LoVo (cell line): ENCODE data around the gene GDF2.

ENCODE experiments used
- DNase-seq: peaks from one replicate; pipeline ENCODE4 v3.0.0-alpha.2; 2016; ENCODE audit warnings: low spot score

GDF2 gene

DNA sequence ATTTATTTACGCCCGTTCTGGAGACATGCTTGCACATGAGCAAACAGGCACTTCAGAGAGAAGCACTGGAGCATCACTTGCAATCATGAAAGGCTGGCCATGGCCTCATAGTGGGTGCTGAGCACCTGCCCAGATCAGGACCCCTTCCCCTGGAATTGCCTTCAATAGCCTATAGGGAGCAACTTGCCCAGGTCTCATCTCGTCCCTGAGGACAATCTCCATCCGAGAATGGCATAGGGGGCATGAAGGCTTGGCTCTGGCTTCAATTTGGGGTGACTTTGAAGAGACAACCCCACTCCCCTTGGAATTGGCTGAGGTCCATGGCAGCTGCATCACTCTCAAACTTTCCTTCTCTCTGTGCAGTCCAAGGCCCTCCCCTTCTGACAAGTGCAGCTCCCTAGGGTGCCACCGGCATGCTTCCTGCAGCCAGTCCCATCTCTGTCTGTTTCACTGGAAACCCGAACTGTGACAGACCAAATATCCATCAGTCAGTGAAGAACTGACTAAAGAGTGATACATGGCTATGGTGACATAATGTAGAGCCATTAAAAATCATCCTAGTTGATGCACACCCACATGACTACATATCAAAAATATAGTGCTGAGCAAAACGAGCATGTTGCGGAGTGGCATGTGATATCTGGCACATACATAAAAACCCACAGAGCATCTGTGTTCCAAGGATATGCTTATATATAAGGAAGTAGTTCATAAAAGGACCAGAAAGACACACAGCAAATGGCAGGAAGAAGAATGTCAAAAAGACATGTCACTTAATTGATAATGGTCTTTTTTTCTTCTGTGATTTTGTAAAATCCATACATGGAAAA is 12.4 kb downstream of the GDF2 start:
- no peak for DNase-seq

DNA sequence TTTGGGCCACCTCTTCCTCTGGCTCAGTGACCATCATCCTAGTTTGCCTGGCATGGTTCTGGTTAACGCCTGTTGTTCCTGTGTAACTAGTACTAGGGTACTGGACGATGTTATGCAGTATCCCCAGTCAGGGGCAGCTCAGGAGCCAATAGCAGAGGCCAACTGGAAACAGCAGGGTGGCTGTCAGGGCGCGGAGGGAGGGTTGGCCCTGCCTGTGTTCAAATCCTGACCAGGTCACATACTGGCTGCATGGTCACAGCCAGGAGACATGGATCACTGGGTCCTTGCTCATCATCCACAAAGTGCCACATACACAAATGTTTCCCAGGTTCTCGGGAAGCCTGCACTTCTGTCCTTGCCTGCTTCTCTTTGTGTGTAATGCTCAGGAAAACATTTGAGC is 13.7 kb downstream of the GDF2 start:
- DNase-seq = no peak

DNA sequence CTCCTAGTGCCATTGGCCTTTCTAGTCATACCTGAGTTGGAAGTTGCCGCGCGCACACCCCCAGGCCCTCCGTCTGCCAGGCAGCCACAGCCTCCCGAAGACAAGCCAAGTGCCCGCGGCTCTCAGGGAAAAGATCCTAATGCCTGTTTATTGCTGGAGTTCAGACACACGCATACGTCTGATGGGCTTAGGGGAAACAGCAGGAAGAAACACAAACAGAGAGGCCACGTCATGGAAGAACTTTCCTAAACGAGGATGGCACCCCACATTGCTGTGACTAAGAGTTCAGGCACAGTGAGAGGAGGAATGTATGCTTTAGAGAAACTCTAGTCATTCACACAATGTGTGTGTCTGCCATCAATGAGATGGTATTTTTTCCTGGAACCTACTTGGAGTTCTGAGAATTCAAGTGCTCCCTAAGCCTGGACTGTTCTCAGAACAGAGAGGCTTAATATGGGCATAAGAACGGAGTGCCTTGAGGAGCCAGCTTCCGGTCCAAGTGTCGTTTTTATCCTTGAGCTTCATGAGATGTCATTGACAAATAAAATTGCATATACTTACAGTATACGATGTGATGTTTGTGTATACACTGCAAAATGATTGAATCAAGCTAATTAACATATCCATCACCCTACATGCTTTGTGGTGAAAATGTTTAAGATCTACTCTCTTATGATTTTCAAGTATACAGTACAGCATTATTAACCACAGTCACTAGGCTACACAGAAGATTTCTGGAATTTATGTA is 14.3 kb downstream of the GDF2 start:
- DNase-seq = no peak

DNA sequence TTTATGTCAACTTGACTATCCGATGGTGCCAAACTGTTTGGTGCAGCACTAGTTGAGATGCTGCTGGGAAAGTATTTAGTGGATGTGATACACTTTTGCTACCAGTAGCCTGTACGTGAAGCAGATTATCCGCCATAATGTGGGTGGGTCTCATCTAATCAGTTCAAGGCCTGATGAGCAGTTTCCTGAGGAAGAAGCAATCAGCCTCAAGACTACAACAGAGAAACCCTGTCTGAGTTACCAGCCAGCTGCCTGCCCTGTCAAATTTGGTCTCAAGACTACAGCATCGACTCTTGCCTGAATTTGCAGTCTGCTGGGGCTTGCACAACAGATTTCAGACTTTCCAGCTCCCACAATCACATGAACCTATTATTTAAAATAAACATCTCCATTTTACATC is 15.1 kb downstream of the GDF2 start:
- DNase-seq = no peak

DNA sequence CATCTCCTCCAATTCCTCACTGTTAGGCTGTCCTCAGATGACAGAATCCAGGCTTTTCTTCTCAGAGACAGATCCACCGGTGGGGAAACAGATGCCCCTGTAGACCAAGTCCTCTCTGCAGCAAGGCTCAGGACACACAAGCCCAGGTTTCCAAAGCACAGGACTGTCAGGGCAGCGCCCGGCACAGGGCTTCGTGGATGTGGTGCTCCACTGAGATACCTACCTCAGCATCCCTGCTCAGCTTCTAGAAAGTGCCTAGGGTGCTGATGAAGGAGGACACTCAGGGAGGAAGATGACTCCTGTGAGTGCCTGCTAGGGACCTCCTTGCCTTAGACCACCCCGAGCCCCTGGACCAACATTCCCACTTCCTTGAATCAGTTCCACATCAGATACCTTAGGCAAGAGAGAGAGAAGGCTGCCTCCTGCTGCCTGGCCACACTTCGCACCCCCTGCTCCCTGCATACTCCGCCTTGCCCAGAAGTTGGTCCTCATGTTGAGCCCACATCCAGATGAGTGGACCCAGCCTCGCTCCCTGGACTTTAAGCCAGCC is 17.0 kb downstream of the GDF2 start:
- DNase-seq = no peak

DNA sequence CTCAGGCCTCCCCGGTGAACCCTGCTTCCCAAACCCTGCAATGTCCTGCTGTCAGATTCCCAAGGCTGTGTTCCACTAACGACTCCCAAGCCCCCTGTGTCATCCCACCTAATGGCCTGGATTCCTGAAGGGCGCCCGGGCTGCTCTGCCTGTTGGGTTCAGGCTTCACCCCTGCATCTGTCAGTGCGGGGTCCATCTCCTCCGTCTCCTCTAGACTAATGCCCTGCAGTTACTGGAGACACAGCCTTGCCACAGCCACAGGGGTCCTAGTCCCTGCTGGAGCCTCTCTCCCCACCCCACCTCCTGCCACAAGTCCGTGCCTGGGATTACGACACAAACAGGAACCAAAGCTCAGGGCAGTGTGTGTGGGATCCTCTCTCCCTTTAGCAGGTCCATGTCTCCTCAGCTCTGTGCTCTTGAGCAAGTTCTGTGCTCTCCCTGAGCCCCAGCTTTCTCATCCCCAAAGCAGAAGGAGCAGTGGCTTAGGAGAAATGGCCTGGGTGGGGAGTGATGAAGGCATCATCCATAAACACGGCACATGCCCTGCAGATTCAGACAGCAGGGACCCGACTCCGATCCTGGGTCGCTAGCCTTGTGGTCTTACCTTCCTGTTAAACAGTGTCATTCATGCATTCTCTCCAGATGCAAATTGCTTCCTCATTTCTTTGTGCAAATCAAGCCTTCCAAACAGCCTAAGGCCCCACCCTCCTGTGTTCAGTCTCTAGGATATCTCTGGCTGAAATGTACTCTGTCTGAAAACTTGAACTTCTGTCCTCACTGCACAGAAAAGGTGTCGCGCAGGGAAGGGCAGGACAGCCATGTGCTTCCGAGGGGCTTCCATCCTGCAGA is 17.7 kb downstream of the GDF2 start:
- no peak for DNase-seq

DNA sequence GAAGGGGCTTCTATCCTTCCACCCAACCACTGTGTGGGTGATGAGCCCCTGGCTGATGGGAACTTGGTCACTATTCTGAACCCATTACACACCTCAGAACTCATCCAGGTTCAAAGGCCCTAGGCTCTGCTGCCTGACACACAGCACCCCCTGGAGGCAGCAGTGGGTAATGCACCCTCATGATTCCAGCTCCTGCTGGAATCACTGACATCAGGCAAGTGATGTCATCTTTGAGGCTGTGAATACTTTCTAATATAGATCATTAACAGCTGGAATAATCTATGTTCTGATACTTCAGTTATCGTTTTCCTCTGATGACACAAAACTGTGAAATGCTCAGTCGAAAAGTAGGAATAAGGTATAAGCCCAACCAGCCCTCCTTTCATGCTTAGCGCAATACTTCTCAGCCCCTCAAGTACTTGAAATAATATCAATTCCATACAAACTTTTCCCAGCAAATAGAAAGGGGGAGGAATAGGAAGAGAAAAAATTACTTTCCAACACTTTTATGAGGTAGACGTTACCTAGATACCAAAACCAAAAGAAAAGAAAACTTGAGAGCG is 18.4 kb downstream of the GDF2 start:
- DNase-seq = peak; percentile 26

DNA sequence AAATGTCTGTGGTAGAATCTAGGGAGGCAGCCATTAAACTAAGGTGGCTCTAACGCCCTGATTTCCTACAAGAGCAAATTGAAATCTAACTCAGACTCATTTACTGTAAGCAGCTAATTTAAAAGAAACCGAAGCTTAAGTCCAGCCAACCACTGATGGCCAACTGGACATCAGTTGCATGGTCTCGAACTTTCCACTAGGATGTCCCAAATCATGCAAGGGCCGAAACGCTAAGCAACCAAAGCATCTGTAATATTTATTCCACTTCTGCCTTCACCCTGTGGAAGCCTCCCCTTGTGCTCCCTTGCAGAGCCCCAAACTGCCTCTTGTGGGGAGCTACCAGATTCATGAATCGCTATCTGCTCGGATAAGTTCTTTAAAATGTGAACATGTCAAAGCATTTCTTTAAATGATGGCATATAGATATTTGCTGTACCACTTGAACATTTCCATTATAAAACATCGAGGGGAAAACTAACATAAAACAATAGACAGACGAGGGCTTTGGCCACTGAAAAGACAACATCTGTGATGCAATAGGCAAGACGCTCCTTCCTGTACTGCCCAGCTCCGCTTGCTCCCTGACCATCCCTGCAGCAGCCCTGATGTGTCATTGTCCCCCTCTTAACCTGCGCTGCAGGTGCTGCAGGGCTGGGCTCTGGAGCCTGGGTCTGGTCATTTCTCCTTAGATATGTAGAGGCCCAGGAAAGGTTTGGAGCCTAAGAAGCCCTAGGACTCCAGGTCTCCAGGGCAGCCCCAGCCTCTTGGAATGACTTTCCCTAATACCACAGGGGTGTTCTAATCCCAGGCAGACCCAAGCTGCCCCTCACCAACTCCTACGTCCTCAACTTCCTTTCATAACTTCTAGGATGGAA is 23.0 kb downstream of the GDF2 start:
- DNase-seq = no peak

DNA sequence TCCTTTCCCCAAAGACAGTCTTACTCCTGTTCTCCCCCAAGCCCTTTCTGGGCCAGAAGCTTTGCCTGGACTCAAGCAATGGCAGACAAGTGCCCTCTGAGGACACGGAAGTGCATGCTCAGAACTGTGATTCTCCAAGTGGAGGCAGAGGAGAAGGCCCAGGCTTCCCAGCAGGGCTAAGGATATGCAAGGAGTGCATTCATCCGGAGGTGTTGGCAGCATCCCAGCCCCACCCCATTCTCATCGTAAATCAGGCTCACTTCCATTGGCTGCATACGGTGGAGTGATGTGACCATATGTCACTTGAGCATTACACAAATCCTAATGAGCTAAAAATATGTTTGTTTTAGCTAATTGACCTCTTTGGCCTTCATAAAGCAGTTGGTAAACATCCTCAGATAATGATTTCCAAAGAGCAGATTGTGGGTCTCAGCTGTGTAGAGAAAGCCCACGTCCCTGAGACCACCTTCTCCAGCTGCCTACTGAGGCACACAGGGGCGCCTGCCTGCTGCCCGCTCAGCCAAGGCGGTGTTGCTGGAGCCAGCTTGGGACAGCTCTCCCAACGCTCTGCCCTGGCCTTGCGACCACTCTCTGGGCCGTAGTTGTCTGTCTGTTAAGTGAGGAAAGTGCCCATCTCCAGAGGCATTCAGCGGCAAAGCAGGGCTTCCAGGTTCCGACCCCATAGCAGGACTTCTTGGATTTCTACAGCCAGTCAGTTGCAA is 24.5 kb downstream of the GDF2 start:
- DNase-seq = no peak

DNA sequence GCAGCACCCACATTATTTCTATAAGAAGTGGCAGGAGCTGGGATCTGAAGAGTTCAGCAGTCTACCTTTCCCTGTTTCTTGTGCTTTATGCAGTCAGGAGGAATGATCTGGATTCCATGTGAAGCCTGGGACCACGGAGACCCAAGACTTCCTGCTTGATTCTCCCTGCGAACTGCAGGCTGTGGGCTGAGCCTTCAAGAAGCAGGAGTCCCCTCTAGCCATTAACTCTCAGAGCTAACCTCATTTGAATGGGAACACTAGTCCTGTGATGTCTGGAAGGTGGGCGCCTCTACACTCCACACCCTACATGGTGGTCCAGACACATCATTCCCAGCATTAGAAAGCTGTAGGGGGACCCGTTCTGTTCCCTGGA is 25.0 kb downstream of the GDF2 start:
- no peak for DNase-seq

DNA sequence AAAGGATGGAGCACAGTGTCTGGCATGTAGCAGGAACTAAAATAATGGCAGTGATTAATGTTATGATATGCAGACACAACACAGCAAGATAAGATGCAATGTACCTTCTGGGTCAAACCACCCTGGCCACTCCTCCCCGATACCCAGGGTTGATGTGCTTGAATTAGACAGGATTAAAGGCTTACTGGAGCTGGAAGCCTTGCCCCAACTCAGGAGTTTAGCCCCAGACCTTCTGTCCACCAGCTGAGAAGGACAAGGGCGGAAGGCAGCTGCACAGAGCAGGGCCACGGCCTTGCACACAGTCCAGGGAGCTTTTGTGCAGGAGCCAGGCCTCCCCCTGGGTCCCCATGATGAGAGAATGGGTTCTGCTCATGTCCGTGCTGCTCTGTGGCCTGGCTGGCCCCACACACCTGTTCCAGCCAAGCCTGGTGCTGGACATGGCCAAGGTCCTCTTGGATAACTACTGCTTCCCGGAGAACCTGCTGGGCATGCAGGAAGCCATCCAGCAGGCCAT is 25.9 kb downstream of the GDF2 start, which contains the start of gene RBP3:
Gene RBP3, plus strand, starts transcription at position 226 of the 514 bp plus-strand sequence. Its CDS starts 122 bp downstream, at position 348.
- DNase-seq = no peak

DNA sequence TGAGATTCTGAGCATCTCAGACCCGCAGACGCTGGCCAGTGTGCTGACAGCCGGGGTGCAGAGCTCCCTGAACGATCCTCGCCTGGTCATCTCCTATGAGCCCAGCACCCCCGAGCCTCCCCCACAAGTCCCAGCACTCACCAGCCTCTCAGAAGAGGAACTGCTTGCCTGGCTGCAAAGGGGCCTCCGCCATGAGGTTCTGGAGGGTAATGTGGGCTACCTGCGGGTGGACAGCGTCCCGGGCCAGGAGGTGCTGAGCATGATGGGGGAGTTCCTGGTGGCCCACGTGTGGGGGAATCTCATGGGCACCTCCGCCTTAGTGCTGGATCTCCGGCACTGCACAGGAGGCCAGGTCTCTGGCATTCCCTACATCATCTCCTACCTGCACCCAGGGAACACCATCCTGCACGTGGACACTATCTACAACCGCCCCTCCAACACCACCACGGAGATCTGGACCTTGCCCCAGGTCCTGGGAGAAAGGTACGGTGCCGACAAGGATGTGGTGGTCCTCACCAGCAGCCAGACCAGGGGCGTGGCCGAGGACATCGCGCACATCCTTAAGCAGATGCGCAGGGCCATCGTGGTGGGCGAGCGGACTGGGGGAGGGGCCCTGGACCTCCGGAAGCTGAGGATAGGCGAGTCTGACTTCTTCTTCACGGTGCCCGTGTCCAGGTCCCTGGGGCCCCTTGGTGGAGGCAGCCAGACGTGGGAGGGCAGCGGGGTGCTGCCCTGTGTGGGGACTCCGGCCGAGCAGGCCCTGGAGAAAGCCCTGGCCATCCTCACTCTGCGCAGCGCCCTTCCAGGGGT is 26.6 kb downstream of the GDF2 start:
- no peak for DNase-seq

DNA sequence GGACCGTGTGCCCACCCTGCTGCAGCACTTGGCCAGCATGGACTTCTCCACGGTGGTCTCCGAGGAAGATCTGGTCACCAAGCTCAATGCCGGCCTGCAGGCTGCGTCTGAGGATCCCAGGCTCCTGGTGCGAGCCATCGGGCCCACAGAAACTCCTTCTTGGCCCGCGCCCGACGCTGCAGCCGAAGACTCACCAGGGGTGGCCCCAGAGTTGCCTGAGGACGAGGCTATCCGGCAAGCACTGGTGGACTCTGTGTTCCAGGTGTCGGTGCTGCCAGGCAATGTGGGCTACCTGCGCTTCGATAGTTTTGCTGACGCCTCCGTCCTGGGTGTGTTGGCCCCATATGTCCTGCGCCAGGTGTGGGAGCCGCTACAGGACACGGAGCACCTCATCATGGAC is 27.3 kb downstream of the GDF2 start:
- DNase-seq = no peak

DNA sequence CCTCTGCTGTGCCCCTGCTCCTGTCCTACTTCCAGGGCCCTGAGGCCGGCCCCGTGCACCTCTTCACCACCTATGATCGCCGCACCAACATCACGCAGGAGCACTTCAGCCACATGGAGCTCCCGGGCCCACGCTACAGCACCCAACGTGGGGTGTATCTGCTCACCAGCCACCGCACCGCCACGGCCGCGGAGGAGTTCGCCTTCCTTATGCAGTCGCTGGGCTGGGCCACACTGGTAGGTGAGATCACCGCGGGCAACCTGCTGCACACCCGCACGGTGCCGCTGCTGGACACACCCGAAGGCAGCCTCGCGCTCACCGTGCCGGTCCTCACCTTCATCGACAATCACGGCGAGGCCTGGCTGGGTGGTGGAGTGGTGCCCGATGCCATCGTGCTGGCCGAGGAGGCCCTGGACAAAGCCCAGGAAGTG is 27.7 kb downstream of the GDF2 start:
- DNase-seq = no peak

DNA sequence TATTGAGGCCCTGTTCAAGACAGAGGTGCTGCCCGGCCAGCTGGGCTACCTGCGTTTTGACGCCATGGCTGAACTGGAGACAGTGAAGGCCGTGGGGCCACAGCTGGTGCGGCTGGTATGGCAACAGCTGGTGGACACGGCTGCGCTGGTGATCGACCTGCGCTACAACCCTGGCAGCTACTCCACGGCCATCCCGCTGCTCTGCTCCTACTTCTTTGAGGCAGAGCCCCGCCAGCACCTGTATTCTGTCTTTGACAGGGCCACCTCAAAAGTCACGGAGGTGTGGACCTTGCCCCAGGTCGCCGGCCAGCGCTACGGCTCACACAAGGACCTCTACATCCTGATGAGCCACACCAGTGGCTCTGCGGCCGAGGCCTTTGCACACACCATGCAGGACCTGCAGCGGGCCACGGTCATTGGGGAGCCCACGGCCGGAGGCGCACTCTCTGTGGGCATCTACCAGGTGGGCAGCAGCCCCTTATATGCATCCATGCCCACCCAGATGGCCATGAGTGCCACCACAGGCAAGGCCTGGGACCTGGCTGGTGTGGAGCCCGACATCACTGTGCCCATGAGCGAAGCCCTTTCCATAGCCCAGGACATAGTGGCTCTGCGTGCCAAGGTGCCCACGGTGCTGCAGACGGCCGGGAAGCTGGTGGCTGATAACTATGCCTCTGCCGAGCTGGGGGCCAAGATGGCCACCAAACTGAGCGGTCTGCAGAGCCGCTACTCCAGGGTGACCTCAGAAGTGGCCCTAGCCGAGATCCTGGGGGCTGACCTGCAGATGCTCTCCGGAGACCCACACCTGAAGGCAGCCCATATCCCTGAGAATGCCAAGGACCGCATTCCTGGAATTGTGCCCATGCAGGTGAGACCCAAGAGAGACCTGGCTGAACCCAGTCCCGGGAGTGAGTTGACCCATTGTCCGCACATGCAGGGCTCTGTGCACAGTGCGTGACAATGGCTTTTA is 28.7 kb downstream of the GDF2 start:
- no peak for DNase-seq

DNA sequence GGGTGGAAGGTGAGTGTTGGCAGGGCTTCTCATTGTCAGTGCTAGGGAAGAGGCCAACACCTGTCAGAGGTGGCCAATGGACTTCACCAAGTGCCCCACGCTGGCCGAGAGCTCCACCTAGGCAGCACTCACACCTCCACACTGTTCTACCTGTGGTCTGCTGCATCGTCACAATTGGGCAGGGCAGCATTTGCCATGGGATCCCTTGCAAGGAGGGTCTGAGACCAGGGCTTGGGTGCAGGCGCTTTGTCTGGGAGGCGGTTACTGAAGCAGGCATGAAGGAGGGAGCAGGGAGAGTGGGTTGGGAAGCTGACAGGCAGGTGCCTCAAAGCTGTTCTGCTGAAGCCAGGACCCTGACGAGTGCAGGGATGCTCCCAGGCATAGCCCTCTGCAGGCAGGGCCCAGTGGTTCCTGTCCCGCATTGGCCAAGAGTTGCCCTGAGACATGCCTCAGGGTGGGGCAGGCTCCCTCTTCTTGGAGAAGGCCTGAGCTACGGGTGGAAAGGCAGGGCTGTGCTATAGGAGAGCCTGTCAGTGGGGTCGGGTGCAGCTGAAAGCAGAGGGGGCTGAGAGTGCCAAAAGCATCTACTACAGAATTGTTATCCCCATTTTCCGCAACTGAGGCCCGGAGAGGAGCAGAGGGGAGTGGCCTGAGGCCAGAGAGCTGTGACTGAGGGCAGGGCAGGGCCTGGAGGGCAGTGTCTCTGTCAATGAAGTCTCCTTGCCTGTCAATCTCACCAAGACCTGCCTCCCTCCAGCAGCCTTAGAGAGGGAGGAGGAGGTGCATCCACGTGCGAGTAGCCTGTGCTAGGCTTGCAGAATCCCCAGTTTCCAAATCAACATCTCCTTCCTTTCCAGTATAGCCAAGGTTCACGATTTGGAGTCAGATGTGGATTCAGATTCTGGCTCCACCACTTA is 29.9 kb downstream of the GDF2 start:
- no peak for DNase-seq

DNA sequence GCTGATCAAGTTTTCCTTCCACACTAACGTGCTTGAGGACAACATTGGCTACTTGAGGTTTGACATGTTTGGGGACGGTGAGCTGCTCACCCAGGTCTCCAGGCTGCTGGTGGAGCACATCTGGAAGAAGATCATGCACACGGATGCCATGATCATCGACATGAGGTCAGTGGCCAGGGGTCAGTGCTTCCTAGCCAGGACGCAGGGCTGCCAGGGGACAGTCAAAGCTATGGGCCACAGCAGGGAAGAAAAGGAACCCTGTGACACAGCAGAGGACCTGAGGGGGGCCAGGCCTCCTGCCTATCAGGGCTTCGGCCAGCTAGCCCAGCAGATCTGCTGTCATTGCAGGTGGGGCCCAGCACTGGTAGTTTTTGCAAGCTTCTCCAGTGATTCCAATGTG is 31.1 kb downstream of the GDF2 start:
- DNase-seq = no peak
